Measurements from ENCODE around the gene SCTR.

GRCh38 chr2:119438726-119439284 is 85.5 kb downstream of the SCTR start:
- TF ChIP-seq CTCF (IDR thresholded peaks at IDR 0.05) (no peak), EZH2 (IDR thresholded peaks at IDR 0.05; ENCODE audit: borderline replicate concordance, insufficient read depth, low read depth, low read length, poor library complexity, severe bottlenecking) (no peak)
